Measurements from ENCODE around the gene RASL12.

Gene RASL12

GRCh38 chr15:65006876-65007275, 60.9 kb downstream of the RASL12 start:
- H3K4me3 ChIP-seq (ENCODE audit: low read depth, low read length) = no peak overlapping the region
- no peak for TF ChIP-seq CTCF (IDR thresholded peaks at IDR 0.05; ENCODE audit: control insufficient read depth, extremely low read depth, insufficient read depth)
- DNase-seq (ENCODE audit: low read depth) = no peak

- no peak for TF ChIP-seq CTCF (IDR thresholded peaks at IDR 0.05; ENCODE audit: control insufficient read depth, extremely low read depth, insufficient read depth)
- no peak for DNase-seq (ENCODE audit: low read depth)
- H3K4me3 ChIP-seq (ENCODE audit: low read depth, low read length) = no peak overlapping the region
These were observed 62.8 kb downstream of the RASL12 start for GRCh38 chr15:65004993-65005392.
